Cardiac fibroblast (primary cell): ENCODE measurements around the gene SPRTN.
A peak's percentile ranks its signal among the peaks of the same experiment; 100 is the strongest.

ENCODE experiments used
- DNase-seq, 2 donors: peaks; one replicate each; pipeline versions ENCODE4 v3.0.0 to v3.0.0-alpha.2; 2010; ENCODE audit warnings: low read depth in 2 of 2
- H3K4me3 ChIP-seq, 2 donors: replicated peaks in 1 of 2; 1 replicate in 1 of 2; 2 replicates in 1 of 2; pipeline ENCODE4 v1.5.1; 2011; ENCODE audit warnings: low read depth in 2 of 2, low read length in 2 of 2, mild to moderate bottlenecking in 2 of 2, moderate library complexity in 1 of 2
- CTCF ChIP-seq: IDR thresholded peaks from one replicate; pipeline ENCODE4 v1.5.1; 2011; ENCODE audit warnings: low read depth, mild to moderate bottlenecking, low read length, inconsistent platforms

SPRTN gene

GRCh38 chr1:231383159-231383860, 45.2 kb downstream of the SPRTN start:
- no peak overlapping the region for H3K4me3 ChIP-seq
- peak in 1 of 2 donors; percentile 26 for DNase-seq
- no peak for TF ChIP-seq CTCF

GRCh38 chr1:231384696-231385415, 46.8 kb downstream of the SPRTN start:
- TF ChIP-seq CTCF = no peak
- no peak overlapping the region for H3K4me3 ChIP-seq
- DNase-seq = no peak

- no peak overlapping the region for H3K4me3 ChIP-seq
- no peak for TF ChIP-seq CTCF
- DNase-seq = no peak
These were observed 47.3 kb downstream of the SPRTN start for GRCh38 chr1:231385416-231385748.

- no peak overlapping the region for H3K4me3 ChIP-seq
- DNase-seq = no peak
- TF ChIP-seq CTCF = no peak
These were observed 48.4 kb downstream of the SPRTN start for GRCh38 chr1:231386466-231386865.

GRCh38 chr1:231387770-231388669, 49.9 kb downstream of the SPRTN start:
- no peak for DNase-seq
- no peak for TF ChIP-seq CTCF
- no peak overlapping the region for H3K4me3 ChIP-seq

- no peak overlapping the region for H3K4me3 ChIP-seq
- DNase-seq = peak in 1 of 2 donors; percentile 75
- no peak for TF ChIP-seq CTCF
These were observed 52.0 kb downstream of the SPRTN start for GRCh38 chr1:231390071-231390470.
